ENCODE results near the gene AMN1. TPM values are rescaled to one million over a fixed set of nuclear protein-coding genes. Genes with fewer than 3 reads are reported as not detected.
"Not testable (repeated sequence)": the region's sequence is repeated elsewhere in the genome, so short reads cannot be mapped to it uniquely, and the experiment has no call there.

AMN1 gene
- total RNA-seq, 1 experiment from 2014 or later = 10.1 TPM

DNA sequence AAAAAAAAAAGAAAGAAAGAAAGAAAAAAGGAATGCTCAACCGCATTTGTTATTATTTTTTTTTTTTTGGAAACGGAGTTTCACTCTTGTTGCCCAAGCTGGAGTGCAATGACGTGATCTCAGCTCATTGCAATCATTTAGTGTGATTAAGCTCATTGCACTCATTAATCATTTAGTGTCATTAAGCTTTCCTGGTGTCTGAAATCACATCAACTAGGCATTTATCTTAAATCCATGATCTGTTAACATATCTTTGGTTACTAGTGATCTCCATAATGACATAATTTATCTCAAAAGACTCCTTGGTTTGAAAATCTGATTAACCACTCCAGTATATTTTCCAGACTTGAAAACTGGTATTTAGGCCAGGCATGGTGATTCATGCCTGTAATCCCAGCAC, 43.0 kb downstream of the AMN1 start:
- DNase-seq (ENCODE audit: low read depth) = no peak

DNA sequence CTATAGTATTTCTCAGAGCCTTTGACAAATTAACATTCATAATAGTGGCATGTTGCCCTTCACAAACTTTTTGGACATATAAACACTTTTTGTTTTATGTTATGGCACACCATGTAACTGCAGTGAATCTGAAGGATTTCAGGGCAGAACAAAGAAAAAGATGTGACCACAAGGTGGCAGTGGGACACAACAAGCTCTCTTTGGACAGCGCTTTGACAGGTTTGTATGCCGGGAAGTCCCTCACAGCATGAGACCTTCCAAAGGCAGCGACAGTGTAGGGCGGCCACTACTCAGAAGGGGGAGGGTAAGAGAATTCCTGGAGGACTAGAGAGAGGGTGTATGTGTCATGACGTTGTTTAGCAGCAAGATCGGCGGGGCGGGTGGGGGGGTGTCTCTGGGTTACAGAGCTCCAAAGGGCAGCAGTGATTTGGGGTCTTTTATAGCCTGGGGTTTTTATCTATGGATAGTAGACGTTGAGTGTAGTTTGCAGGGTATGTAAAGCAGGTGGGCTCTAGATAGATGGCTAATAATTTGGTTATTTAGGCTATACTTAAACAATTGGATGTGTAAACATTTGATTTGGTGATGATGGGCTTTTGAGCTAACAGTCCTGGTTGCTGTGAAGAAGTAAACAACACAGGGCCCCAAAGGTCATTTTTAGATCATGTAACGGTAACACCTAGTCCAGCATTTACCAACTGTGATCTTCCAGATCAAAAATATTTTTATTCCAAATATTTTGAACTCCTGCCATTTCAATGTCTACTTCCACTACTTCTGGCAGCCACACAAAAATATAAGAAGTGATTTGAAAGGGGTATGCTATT, 46.5 kb downstream of the AMN1 start:
- DNase-seq (ENCODE audit: low read depth) = peak; percentile 82

DNA sequence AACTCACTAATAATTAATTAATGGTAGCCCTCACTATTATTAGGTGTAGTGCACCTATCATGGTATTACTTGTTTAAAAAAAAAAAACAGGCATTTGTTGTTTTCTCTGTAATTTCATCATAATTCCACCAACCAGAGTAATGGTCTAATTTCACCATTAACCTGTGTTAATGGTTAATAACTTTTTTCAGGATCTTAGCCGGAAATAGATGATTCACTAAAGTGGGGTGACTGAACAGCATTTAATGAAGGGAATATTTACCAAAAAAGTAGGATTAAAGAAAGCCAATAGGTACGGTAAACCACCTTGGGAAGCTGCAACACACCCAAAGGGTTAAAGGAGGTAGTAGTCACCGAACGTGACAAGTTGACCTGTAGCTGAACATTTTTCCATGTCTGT, 56.3 kb downstream of the AMN1 start:
- DNase-seq (ENCODE audit: low read depth) = no peak

DNA sequence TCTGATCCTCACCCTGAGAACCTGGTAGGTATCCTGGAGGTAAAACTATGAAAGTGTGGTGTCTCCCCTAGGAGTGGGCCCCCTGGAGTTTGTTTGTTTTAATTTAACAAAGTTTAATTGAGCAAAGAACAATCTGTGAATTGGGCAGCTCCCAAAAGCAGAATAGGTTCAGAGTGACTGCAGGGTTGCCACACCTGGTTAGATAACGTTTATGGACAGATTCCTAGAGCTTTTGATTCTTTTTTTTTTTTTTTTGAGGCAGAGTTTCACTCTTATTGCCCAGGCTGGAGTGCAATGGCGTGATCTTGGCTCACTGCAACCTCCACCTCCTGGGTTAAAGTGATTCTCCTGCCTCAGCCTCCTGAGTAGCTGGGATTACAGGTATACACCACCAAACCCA, 59.2 kb downstream of the AMN1 start:
- not testable (repeated sequence) for DNase-seq (ENCODE audit: low read depth)

DNA sequence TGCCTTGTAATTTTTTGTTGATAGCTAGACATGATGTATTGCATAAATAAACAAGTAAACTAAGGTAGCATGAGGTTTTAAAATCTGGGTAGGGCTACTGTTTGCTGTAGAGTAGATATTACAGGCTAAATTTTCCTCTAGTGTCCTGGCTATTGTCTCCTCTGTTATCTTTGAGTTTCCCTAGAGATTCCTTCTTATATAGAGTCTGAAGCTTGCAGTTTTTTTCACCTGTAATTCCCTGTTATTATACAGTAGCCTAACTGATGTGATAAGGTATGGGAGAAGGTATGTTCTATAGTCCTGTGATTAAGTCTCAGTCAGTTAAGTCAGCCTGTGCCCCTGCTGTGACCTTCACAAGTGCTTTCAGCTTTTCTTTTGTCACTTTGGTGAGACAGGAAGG, 59.8 kb downstream of the AMN1 start:
- no peak for DNase-seq (ENCODE audit: low read depth)

DNA sequence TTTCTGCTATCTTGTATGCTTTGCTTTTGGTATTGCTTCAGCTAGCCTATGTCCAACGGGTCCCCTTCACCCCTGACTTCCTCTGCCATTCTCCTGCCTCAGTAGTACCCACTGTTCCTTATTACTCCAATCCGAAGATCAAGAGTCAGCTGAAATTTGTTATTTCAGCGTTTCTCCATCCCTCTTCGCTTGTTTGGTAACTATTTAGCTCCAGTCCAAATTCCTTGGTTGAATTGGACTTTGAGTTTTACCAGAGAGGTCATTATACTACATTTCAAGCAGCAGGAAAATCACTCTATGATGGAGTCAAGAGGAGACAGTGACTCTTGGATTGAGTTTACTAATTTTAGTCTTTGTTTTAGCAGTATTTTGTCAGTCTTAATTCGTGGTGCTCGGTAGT, 64.8 kb downstream of the AMN1 start:
- no peak for DNase-seq (ENCODE audit: low read depth)

DNA sequence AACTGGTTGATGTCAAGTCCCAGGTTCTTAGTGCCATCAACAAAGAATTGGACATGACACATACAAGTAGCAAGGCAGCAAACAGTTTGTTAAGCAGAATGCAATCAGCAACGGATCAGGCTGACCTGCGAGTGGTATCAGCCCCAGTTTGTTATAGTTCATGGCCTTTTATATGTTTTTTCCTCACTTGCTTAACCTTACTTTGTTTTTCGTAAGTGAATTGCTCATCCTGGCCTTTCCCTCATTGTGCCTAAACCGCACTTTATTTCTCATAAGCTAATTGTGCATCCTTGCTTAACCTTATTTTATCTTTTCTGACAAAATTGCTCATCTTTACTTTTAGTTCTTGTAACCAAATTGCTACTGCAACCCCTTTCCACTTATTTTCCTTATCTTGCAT, 65.2 kb downstream of the AMN1 start:
- no peak for DNase-seq (ENCODE audit: low read depth)

DNA sequence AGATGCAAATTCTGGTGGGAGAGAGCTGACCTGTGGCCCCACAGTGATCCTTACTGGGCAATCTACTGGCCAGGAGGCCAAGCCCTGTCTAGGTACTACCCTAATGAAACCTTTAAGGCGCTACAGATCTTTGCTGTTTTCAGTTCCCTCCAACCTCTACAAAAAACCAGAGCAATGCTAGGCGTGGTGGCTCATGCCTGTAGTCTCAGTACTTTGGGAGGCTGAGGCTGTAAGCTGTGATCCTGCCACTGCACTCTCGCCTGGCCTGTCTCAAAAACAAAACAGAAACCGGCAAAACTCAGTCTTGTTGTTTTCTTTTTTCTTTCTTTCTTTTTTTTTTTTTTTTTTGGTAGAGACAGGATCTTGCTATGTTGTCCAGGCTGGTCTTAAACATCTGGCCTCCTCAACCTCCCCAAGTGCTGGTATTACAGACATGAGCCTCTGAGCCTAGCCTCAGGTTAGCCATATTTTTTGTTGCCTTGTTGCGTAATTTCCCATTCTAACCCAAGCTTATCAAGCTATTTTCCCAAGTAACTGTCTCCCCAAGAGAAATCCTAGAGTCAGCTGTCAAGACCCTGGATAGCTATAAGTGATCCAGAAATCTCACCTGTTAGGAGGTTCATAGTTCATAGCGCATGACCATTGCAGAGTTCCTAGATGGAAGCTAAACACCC, 66.5 kb downstream of the AMN1 start:
- no peak for DNase-seq (ENCODE audit: low read depth)

DNA sequence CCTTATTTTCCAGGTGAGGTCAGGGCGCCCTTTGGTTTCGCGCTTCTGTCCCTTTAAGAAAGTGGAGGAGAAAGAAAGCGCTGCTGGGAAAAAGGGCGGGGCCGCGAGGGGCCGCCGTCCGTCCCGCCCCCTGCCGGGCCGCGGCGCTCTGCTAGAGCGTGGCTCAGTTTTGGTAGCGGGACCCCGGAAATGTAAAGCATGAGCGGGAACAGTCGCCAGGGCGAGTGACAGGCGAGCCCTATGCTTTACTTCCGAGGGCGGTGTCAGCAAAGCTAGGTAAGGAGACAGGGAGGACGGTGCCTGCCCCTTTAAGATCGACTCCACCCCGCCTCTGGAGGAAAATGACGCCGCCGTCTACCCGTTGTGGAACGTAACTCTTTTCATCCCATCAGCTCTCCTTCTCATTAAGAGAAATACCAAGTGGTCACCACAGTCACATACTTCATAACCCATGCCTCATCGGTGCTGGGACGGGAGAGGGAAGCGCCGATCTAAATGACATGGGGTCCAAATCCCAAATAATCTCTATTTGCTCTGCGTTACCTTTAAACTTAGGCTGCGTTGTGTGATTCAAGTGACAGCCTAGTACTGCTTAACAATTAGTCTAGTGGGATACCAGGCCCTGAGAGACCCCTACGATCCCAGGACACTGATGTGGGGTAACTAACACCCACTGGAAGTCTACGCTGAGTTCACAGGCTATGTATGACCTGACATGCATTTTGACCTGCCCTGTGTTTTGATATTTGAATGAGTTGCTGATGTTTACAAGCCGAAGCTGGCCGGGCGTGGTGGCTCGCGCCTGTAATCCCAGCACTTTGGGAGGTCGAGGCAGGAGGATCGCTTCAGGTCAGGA, 69.5 kb downstream of the AMN1 start, which contains the start of gene ETFBKMT:
TSS of gene ETFBKMT (plus strand) at position 602 of the 856 bp plus-strand sequence. CDS start 2,266 bp downstream, outside the sequence.
- peak; percentile 94 for DNase-seq (ENCODE audit: low read depth)

DNA sequence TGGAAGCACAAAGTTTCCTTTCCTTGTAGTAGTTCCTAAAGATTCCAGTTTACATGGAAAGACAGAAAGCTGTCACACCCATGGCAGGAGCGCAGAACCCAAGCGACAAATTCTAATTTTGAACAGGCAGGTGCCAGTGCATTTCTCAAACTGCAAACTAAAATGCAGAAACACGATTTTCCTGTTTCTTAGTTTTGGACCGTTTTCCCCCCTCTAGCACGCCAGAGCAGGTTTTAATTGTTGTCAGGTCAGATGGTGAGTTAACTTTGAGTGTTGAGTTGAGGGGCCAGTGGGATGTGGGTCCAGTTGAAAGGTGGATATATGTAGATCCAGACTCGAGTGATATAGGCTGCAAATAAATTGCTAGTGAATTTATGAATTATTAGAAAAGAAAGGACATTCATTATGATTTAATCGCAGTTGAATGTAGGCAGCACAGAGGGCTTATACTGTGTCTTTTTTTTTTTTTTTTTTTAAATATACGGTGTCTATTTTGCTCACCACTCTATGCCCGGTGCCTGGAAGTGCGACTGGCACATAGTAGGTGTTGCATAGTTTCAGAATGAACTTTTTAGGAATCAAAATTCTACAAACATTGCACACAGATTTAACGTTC, 70.2 kb downstream of the AMN1 start:
- no peak for DNase-seq (ENCODE audit: low read depth)

DNA sequence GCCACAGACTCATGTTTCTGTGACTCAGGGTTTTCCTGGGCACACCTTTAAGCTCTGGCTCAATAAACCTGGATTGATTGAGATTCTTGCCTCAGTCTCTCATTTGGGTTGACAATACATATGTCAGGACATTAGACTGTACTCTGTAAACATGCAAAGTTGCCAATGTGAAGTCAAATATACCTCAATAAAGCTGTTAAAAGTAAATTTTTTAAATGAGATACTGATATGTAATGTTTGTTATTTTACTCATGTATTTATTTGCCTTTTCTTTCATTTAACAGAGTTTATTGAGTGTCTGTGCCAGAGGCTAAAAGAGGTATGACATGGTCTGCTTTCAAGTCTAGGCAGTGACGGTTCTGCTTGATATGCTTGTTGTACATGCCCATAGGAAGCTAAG, 73.0 kb downstream of the AMN1 start:
- no peak for DNase-seq (ENCODE audit: low read depth)

DNA sequence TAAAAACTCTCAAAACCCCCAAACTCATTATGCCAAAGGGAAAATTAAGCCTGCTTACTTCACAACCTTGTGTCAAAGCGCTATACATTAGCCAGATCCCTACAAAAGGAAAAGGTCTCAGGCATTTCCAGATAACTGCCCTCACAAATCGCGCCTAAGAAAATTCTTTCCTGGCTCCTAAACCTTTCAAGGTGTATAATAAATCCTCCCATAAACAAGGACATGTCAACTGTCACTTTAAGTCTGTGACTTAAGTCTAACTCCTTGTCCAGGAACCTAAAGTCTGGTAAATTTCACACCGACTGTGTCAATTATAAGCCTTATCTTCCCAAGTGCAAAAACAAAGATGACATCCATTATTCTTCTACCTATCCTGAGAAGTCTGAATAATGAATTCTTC, 73.6 kb downstream of the AMN1 start:
- no peak for DNase-seq (ENCODE audit: low read depth)

DNA sequence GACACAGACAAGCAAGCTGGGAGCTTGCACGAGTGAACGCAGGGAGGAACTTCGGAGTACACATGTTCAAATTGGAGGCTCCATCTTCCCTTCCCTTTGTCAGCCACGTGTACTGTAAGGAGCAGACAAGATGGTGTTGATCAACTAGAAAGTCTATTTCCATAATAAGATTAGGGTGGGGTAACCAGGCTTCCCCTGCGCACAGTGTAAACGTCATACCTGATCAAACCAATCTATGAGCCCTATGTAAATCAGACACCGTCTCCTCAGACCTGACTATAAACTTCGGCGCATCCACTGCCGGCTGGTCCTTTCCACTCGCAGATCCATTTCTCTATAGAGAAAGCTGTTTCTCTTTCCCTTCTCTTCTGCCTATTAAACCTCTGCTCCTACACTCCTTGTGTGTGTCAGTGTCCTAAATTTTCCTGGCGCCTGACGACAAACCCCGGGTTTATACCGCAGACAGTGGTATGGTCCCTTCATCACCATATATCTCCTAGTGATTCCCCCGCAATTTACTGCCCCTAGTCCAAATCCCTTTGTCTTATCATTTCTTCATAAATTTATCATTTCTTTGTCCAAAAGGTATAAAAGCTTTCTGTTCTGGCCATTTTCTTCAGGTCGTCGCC, 76.8 kb downstream of the AMN1 start:
- no peak for DNase-seq (ENCODE audit: low read depth)

DNA sequence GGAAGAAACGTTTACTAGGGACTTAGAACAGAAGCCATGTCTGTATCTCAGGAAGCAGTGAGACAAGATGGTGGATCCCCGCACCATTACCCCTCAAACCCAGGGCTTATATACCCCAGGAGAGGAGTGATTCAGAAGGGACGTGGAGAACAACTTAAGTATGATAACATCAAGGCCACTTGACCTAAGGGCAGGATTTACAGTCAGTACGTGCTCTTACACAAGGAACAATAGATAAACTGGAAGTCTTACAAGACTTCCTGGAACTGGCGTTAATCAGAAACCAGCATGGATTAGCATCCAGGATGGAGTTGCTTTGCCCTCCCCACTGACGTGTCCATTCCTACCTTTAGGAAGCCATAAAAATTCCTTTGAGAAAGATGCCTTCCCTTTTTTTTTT, 77.9 kb downstream of the AMN1 start:
- no peak for DNase-seq (ENCODE audit: low read depth)

DNA sequence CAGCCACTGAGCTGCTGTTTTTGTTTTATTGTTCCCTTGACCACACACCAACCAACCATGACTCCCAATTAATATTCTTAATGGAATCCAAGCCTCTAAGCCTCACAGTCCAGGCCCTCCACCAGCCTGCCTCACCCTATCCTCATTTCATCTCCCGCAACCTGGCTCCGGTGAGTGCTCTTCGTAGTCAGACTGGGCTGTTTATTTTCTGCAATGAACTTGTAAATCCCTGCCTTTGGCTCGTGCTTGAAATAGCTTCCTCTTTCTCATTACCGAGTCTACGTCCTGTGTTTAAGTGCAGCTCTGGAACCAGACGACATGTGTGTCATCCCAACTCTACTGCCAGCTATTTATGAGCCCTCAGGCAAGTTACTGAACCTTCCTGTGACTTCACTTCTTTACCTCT, 81.7 kb downstream of the AMN1 start:
- peak; percentile 15 for DNase-seq (ENCODE audit: low read depth)

DNA sequence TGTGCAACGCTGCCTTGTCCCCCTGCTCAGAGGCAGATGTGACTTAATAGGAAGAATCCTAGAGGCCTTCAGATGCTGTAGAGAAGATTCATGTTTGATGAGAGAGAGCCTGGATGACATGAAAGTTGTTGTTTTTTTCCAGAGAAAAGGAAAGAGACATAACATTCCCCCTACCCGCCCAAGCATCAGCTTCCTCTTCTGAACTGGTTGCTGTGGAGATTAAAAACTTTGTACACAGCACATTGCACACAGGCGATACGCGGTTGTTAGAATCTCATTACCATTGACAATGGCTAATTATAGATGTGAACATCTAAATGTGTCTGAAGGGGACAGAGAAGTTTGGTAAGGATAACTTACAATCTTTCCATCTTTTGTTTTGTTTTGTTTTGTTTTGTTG, 82.9 kb downstream of the AMN1 start:
- DNase-seq (ENCODE audit: low read depth) = no peak

DNA sequence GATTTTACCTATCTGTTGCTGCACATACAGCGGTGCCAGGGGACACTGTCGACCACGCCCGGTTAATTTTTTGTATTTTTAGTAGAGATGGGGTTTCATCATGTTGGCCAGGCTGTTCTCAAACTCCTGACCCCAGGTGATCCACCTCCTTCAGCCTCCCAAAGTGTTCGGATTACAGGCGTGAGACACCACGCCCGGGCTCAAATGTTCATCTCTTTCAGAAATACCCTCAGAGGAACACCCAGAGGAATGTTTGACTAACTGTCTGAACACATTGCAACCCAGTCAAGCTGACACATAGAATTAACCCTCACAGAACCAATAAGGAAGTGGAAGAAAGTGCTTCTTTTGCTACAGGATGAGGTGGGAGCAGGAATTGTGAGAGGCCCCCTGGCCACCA, 84.3 kb downstream of the AMN1 start:
- no peak for DNase-seq (ENCODE audit: low read depth)

DNA sequence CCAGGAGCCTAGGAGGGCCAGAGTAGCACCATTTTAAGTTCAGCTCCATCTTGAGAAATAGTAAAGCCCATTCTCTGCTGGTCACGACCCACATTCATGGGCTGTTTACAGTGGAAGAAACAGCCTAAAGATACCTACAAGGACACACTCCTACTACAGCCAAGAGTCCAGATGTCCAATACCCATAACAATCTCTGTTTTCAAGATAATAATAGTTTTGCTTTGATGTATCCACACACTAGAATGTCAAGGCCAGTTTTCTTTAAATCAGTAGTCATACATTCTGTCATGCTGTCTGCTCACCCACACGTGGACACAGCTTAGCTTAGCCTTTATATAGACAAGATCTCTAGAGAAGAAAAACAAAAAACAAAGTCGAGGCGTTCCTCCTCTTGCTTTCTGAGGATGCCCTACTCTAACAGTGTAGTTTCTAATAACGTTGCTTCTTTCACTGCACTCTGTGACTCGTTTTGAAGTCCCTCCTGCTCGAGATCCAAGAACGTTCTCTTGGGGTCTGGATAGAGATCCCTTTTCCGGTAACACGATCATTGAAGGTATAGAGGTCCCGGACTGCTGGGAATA, 87.2 kb downstream of the AMN1 start:
- no peak for DNase-seq (ENCODE audit: low read depth)

DNA sequence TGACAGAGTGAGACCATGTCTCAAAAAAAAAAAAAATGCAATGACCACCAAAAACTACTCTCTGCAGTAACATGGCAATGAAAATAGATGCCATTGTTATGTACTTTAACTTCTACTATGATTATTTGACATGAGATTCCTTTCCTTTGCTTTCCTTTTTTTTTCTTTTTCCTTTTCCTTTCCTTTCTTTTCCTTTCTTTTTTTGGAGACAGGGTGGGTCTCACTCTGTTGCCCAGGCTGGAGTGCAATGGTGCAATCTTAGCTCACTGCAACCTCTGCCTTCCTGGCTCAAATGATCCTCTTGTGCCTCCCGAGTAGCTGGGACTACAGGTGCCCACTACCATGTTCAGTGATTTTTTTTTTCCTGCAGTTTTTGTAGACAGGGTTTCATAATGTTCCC, 94.2 kb downstream of the AMN1 start:
- DNase-seq (ENCODE audit: low read depth) = no peak

DNA sequence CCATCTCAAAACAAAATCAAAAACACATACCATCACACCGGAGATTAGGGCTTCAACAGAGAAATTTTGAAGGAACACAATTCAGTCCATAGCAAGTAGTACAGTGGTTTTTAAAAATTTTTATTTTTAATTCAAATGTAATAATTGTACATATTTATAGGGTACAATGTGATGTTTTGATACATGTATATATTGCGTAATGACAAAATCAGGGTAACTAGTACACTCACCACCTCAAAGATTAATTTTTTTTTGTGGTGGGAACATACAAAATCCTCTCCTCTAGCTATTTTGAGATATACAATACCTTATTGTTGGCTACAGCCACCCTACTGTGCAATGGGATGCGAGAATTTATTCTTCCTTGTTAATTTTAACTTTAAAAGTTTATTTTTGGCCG, 95.4 kb downstream of the AMN1 start:
- DNase-seq (ENCODE audit: low read depth) = no peak

DNA sequence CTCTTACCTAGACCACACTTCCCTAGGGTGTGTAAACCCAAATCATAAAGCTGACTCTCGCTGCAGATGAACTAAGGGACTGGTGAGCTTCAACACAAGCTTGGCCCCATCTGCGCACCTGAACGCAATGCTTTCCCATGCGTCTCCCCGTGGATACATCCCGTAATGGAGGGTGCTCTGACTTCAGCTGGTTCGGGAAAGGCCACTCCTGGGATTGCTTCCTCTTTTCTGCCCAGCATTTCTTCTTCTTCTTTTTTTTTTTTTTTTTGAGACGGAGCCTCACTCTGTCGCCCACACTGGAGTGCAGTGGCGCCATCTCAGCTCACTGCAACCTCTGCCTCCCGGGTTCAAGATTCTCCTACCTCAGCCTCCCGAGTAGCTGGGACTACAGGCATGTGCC, 97.0 kb downstream of the AMN1 start:
- no peak for DNase-seq (ENCODE audit: low read depth)
